GM12875 (cell line): ENCODE results near the gene EIF1AD.

Experiments
- H3K4me3 ChIP-seq: one replicate; pipeline ENCODE4 v1.5.1; 2011; ENCODE audit warnings: low read depth, low read length, control low read depth
- CTCF ChIP-seq: IDR thresholded peaks from 2 replicates; pipeline ENCODE4 v1.5.1; 2011; ENCODE audit warnings: low read depth, mild to moderate bottlenecking, control low read depth, inconsistent platforms, low read length, moderate library complexity, borderline replicate concordance; ENCODE audit not compliant: insufficient read depth

Gene EIF1AD

GRCh38 chr11:66001942-66002647, at the start of gene EIF1AD, which contains the start of gene BANF1:
Gene EIF1AD, minus strand, starts transcription at chr11:66002157. Its CDS starts 1,768 bp downstream, at chr11:66000389.
Gene BANF1, plus strand, starts transcription at chr11:66002503. Its CDS starts 748 bp downstream, at chr11:66003251.
- peak within 1 kb of the TSS; percentile 85 for H3K4me3 ChIP-seq
- TF ChIP-seq CTCF = no peak

- no peak for TF ChIP-seq CTCF
- peak overlapping the region; percentile 63 for H3K4me3 ChIP-seq
These were observed 49.4 kb upstream of the EIF1AD start for GRCh38 chr11:66051371-66051765.

GRCh38 chr11:66050581-66051231, 48.7 kb upstream of the EIF1AD start:
- TF ChIP-seq CTCF = no peak
- H3K4me3 ChIP-seq = no peak overlapping the region

GRCh38 chr11:66048547-66049323, 46.8 kb upstream of the EIF1AD start, which contains the start of gene GAL3ST3:
Gene GAL3ST3, minus strand, starts transcription at chr11:66049161. Its CDS starts 3,746 bp downstream, at chr11:66045415.
- H3K4me3 ChIP-seq = no peak within 1 kb of the TSS
- TF ChIP-seq CTCF = no peak

- no peak overlapping the region for H3K4me3 ChIP-seq
- TF ChIP-seq CTCF = no peak
These were observed 45.8 kb upstream of the EIF1AD start for GRCh38 chr11:66047541-66048365.

- TF ChIP-seq CTCF = no peak
- no peak overlapping the region for H3K4me3 ChIP-seq
These were observed 44.9 kb upstream of the EIF1AD start for GRCh38 chr11:66046901-66047300.
